Body of pancreas (tissue), 4 donors: Measurements from ENCODE around the gene MAP3K6. TPM values are rescaled to one million over a fixed set of nuclear protein-coding genes. Genes with fewer than 3 reads are reported as not detected.
A peak's percentile ranks its signal among the peaks of the same experiment; 100 is the strongest.

Experiments
- ATAC-seq: fragments of 150-250 bp; one replicate; pipeline ENCODE4 v1.9.1; 2016
- DNase-seq, 4 donors: peaks; one replicate each; pipeline ENCODE4 v3.0.0-alpha.2; 2019
- H3K27ac ChIP-seq, 4 donors: fragments of 200-600 bp; sonication (generic); 1 replicate in 3 of 4; 2 replicates in 1 of 4; pipeline versions ENCODE4 v1.5.1 to v1.6.1; 2016 to 2019; ENCODE audit warnings: mild to moderate bottlenecking in 1 of 4, mixed read lengths in 1 of 4, moderate library complexity in 1 of 4
- H3K27me3 ChIP-seq, 2 donors: fragments of 200-600 bp; sonication (generic); one replicate each; pipeline ENCODE4 v1.6.0; 2016; ENCODE audit warnings: mild to moderate bottlenecking in 1 of 2
- H3K36me3 ChIP-seq, 2 donors: fragments of 200-600 bp; sonication (generic); replicated peaks in 1 of 2; 2 replicates each; pipeline ENCODE4 v1.5.1; 2016; ENCODE audit warnings: low read depth in 2 of 2; ENCODE audit not compliant: insufficient read depth in 1 of 2
- H3K4me1 ChIP-seq: fragments of 200-600 bp; sonication (generic); one replicate; pipeline ENCODE4 v1.6.0; 2016
- H3K4me3 ChIP-seq, 2 donors: fragments of 200-600 bp; sonication (generic); 1 replicate in 1 of 2; 2 replicates in 1 of 2; pipeline ENCODE4 v1.5.1; 2016 to 2019
- H3K9me3 ChIP-seq, 3 donors: fragments of 200-600 bp; sonication (generic); 1 replicate in 2 of 3; 2 replicates in 1 of 3; pipeline ENCODE4 v1.5.1; 2016
- POLR2A ChIP-seq, 3 donors: fragments of 450-650 bp; IDR thresholded peaks; one replicate each; pipeline ENCODE4 v1.6.1; 2016; ENCODE audit warnings: antibody characterized with exemption in 3 of 3, mild to moderate bottlenecking in 2 of 3
- WGBS, 2 donors: methylation state at CpG; one replicate each; pipeline ENCODE4 v1.1.5; 2017; 5-methylcytosine and 5-hydroxymethylcytosine counted together
- intact Hi-C: fragments of 100-400 bp; cut with DNase I; formaldehyde crosslinking; loops from one replicate; pipeline ENCODE4 v1.15.1; 2023
- total RNA-seq, 2 donors: library from RNA; depleted of rRNA; stranded (reverse); fragments of >200 nt; gene quantifications; one replicate each; pipeline ENCODE4 v1.1.0, GENCODE V29; 2016
- TF ChIP-seq, protein P1 (sequence below), 7 experiments: fragments of 450-650 bp in 4 of 7; fragments of 200-600 bp in 3 of 7; sonication (generic) in 3 of 7; IDR thresholded peaks; one replicate each; pipeline ENCODE4 v1.5.1; 2016 to 2019; ENCODE audit warnings: antibody characterized with exemption in 7 of 7

Gene MAP3K6
- total RNA-seq, 2 donors from 2014 or later, result 28.8 to 31.3 TPM

- WGBS, 2 donors, result 58 to 65% methylated on average over 2 to 35 of the region's 37 CpGs
- Histone ChIP-seq H3K9me3 (no peaks in the 10 kb centered on the region), H3K27me3 (no peaks in the 10 kb centered on the region), H3K4me3 (no peak overlapping the region), H3K4me1 (peaks cover 22% of the 10 kb centered on the region), H3K27ac (peak overlapping the region in 1 of 4 donors; percentile 17), H3K36me3 (no peaks in the 10 kb centered on the region)
- DNase-seq, result peak in 3 of 4 donors; percentile 29 to 53 (median 47)
- intact Hi-C loops, result loop anchor here (5.0 kb wide), 1 partner anchor 36 kb away; the partner anchor contains the start of gene GPR3
- ATAC-seq, result peak; percentile 9
- TF ChIP-seq POLR2A (IDR thresholded peaks at IDR 0.05), result no peak
- TF ChIP-seq, protein P1, sequence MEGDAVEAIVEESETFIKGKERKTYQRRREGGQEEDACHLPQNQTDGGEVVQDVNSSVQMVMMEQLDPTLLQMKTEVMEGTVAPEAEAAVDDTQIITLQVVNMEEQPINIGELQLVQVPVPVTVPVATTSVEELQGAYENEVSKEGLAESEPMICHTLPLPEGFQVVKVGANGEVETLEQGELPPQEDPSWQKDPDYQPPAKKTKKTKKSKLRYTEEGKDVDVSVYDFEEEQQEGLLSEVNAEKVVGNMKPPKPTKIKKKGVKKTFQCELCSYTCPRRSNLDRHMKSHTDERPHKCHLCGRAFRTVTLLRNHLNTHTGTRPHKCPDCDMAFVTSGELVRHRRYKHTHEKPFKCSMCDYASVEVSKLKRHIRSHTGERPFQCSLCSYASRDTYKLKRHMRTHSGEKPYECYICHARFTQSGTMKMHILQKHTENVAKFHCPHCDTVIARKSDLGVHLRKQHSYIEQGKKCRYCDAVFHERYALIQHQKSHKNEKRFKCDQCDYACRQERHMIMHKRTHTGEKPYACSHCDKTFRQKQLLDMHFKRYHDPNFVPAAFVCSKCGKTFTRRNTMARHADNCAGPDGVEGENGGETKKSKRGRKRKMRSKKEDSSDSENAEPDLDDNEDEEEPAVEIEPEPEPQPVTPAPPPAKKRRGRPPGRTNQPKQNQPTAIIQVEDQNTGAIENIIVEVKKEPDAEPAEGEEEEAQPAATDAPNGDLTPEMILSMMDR (IDR thresholded peaks at IDR 0.05), result no peak
These were observed 10.0 kb downstream of the MAP3K6 start for GRCh38 chr1:27356619-27357280.

DNA sequence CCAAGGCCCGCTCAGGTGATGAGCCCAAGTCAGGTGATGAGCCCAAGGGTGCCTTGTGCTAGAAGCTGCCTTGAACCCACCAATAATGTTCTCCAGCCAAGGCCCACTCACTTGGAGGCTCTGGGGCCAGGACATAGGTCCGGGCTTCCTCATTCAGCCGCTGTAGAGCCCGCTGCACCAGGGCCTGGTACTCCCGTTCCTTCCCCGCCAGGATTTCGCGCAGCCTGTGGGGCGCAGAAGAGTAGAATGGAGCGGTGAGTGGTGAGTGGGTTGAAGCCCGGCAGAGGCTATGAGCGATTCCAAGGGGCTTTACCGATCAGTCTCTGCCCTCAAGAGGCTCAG lies 10.5 kb downstream of the MAP3K6 start:
- Histone ChIP-seq H3K4me1 (peaks cover 24% of the 10 kb centered on the region), H3K4me3 (no peak overlapping the region), H3K27ac (no peak overlapping the region), H3K27me3 (no peaks in the 10 kb centered on the region), H3K36me3 (no peaks in the 10 kb centered on the region), H3K9me3 (no peaks in the 10 kb centered on the region)
- no peak for DNase-seq
- TF ChIP-seq, protein P1 (IDR thresholded peaks at IDR 0.05), result no peak
- TF ChIP-seq POLR2A (IDR thresholded peaks at IDR 0.05), result no peak
- 96% methylated on average over 13 of the region's 13 CpGs for WGBS, 2 donors
- ATAC-seq, result no peak
- intact Hi-C loops, result loop anchor here (5.0 kb wide), 1 partner anchor 36 kb away; the partner anchor contains the start of gene GPR3

GRCh38 chr1:27355683-27356082 lies 11.1 kb downstream of the MAP3K6 start:
- H3K4me3 ChIP-seq, result no peak overlapping the region
- no peaks in the 10 kb centered on the region for H3K36me3 ChIP-seq
- no peak for DNase-seq
- 88 to 90% methylated on average over 5 of the region's 5 CpGs for WGBS, 2 donors
- intact Hi-C loops, result loop anchor here (5.0 kb wide), 1 partner anchor 37 kb away; the partner anchor contains the start of gene GPR3
- no peak overlapping the region for H3K27ac ChIP-seq
- H3K4me1 ChIP-seq, result peaks cover 28% of the 10 kb centered on the region
- H3K9me3 ChIP-seq, result no peaks in the 10 kb centered on the region
- no peak for TF ChIP-seq POLR2A (IDR thresholded peaks at IDR 0.05)
- TF ChIP-seq, protein P1 (IDR thresholded peaks at IDR 0.05), result no peak
- no peaks in the 10 kb centered on the region for H3K27me3 ChIP-seq
- ATAC-seq, result no peak

DNA sequence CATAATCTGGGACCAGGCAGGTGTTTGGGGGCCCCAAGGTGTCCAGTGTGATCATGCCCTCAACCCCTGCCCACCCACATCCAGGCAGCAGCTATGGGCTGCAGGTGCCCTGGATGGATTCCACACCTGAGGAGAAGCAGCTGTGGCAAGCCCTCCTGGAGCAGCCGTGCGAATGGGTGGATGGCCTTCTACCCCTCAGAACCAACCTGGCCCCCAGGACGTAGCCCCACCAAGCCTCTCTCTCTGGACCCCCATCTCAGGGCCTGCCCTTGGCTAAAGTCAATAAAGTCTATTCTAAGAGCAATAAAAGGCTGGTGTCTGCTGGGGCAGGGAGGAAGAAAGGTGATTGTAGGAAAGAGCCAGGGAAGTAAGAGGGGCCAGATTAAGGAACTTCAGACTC lies 13.1 kb downstream of the MAP3K6 start:
- peaks cover 41% of the 10 kb centered on the region for H3K4me1 ChIP-seq
- H3K36me3 ChIP-seq, result no peaks in the 10 kb centered on the region
- no peak for DNase-seq
- no peak for ATAC-seq
- intact Hi-C loops, result no loop called here
- WGBS, 2 donors, result 86 to 92% methylated on average over 3 of the region's 3 CpGs
- no peaks in the 10 kb centered on the region for H3K27me3 ChIP-seq
- H3K4me3 ChIP-seq, result no peak overlapping the region
- H3K9me3 ChIP-seq, result no peaks in the 10 kb centered on the region
- TF ChIP-seq, protein P1 (IDR thresholded peaks at IDR 0.05), result no peak
- no peak for TF ChIP-seq POLR2A (IDR thresholded peaks at IDR 0.05)
- H3K27ac ChIP-seq, result no peak overlapping the region

DNA sequence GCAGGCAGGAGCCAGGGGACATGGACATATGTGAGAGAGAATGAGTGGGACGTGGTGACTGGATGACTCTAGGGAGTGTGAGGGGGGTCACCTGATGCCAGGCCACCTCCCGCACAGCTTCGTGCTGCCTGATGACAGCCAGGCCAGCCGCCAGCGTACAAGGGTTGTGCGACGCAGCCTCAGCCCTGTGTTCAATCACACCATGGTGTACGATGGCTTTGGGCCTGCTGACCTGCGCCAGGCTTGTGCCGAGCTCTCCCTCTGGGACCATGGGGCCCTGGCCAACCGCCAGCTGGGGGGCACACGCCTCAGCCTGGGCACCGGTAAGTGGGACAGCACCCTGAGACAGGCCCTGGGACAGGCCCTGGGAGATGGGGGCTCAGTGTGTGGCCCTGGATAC lies 13.6 kb downstream of the MAP3K6 start:
- intact Hi-C loops, result no loop called here
- WGBS, 2 donors, result 85 to 97% methylated on average over 5 to 13 of the region's 13 CpGs
- no peak for TF ChIP-seq POLR2A (IDR thresholded peaks at IDR 0.05)
- TF ChIP-seq, protein P1 (IDR thresholded peaks at IDR 0.05), result no peak
- H3K27ac ChIP-seq, result no peak overlapping the region
- peaks cover 41% of the 10 kb centered on the region for H3K4me1 ChIP-seq
- no peaks in the 10 kb centered on the region for H3K27me3 ChIP-seq
- DNase-seq, result no peak
- H3K4me3 ChIP-seq, result no peak overlapping the region
- no peaks in the 10 kb centered on the region for H3K9me3 ChIP-seq
- ATAC-seq, result no peak
- no peaks in the 10 kb centered on the region for H3K36me3 ChIP-seq
